Measurements from ENCODE around the gene GSN.

DNA sequence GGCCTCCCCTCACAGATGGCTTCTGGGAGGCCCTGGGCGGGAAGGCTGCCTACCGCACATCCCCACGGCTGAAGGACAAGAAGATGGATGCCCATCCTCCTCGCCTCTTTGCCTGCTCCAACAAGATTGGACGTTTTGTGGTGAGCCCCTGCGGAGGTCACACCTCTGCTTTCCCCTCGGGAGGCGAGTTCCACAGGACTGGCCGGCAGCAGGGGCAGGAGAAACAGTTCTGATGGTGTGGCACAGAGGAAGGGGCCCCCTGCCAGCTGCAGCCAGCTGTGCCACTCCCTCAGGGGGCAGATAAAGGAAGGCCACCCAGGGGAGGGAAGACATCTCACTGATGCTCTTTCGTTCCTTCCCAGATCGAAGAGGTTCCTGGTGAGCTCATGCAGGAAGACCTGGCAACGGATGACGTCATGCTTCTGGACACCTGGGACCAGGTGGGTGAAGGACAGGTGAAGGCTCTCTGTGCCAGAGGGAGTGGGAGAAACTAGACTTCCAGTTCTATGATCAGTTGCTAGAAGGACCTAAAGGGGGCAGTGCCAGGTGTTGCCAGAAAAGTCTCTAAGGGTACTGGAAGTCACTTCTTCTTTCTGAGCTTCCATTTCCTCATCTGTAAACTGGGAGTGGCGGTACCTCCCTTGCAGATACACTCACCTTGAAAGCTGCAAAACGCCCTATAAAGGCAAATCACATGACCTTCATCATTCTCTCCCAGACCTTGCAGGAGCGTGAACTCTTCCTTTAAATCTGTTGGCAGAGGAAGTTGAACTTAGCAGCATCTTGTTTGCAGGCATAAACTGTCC lies 61.1 kb downstream of the GSN start:
- TF ChIP-seq POLR2A (IDR thresholded peaks at IDR 0.05), result no peak
- TF ChIP-seq, protein P1, sequence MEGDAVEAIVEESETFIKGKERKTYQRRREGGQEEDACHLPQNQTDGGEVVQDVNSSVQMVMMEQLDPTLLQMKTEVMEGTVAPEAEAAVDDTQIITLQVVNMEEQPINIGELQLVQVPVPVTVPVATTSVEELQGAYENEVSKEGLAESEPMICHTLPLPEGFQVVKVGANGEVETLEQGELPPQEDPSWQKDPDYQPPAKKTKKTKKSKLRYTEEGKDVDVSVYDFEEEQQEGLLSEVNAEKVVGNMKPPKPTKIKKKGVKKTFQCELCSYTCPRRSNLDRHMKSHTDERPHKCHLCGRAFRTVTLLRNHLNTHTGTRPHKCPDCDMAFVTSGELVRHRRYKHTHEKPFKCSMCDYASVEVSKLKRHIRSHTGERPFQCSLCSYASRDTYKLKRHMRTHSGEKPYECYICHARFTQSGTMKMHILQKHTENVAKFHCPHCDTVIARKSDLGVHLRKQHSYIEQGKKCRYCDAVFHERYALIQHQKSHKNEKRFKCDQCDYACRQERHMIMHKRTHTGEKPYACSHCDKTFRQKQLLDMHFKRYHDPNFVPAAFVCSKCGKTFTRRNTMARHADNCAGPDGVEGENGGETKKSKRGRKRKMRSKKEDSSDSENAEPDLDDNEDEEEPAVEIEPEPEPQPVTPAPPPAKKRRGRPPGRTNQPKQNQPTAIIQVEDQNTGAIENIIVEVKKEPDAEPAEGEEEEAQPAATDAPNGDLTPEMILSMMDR (IDR thresholded peaks at IDR 0.05), result no peak

Data from adrenal gland (tissue), 5 donors.